Measurements from ENCODE around the gene TMEM259. TPM values are rescaled to one million over a fixed set of nuclear protein-coding genes. Genes with fewer than 3 reads are reported as not detected.

Gene TMEM259
- 52.3 and 57.5 TPM in 2 replicates for total RNA-seq

DNA sequence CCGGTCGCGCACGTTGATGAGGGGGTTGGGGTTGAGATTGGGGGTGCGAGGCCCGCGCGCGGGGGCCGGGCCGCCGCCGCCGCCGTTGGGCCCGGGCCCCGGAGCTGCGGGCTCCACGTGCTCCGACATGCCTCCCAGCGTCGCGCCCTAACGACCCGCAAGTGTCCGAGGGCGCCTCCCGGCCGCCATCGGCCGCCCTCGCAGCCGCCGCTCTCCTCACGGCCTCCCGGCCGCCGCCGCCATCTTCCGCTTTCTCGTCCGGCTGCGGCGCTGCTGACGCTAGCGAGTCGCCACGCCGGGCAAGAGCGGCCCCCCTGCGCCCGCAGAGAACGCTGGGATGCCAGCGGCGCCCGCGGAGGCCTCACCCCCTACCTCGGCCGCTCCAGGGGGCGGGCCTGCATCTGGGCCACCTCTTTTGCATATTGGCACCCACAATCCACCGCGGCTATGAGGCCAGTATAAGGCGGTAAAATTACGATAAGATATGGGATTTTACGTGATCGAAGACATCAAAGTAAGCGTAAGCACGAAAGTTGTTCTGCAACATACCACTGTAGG is at the start of gene TMEM259:
TSS of gene TMEM259 (minus strand) at position 256 of the 558 bp plus-strand sequence. CDS start at position 129, 127 bp downstream.

DNA sequence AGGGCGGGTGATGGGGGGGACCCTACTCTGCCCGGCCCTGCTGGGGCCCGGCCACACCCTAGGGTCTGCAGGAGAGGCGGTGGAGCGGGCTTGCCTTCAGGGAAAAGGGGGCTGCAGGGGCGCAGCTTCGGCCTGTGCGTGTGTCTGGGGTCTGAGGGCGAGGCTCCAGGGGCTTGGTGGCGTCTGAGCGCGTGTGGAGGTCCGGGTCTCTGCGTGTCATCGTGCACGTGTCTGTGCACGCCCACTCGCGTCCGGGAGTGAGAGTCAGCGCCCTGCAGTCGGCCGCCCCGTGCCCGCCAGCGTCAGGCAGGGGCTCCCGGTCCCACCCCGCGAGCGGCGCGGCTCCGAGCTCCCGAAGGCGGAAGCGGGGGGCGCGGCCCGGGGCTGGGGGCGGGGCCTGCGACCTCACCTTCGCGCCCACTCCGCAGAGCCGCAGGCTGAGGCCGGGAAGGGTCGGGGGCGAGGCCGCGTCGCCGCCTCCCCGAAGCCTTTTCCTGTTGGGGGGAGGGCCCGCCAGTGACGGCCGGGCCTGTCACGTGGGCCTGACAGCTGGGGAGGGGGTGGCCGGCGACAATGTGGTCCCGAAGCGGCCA is 45.9 kb upstream of the TMEM259 start, which contains the start of gene ARHGAP45:
TSS of gene ARHGAP45 (plus strand) at position 420 of the 593 bp plus-strand sequence. CDS start 239 bp downstream, outside the sequence.

DNA sequence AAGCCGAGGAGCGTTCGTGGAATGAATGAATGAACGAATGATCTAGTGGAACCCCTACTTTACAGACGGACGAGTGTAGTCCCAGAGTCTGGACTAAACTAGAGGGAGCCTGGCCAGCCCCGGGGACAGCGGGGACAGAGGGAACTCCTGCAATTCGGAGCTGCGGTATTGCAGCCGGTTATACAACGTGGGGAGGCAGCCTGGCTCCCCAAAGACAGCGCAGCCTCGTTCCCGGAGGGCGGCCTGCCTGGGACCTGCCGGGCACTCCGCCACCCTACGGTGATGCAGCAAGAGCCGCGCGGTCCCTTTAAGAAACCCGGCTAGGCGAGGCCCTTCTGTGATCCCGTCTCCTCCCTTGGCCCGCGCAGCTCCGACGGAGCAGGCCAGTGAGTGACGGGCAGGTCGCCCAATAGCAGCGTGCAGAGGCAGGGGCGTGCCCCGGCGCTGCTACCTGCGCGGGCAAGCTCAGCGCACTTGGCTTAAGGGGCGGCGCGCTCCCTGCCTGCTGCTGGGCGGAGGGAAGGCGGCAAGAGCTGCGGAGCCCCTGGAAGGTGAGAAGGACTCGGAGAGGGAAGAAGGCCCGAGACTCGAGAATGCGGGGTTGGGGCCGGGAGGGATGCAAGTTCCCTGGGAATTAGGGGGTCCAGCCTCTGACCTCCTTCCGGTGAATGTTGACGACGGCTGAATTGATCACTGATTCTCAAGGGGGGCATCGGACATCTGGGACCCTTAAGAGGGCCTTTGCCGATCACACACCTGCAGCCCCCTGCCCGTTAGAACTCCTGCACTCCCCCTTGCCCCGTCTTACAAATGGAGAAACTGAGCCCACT is 18.9 kb upstream of the TMEM259 start, which contains the start of gene ABCA7:
TSS of gene ABCA7 (plus strand) at position 462 of the 830 bp plus-strand sequence. CDS start 1,255 bp downstream, outside the sequence.

DNA sequence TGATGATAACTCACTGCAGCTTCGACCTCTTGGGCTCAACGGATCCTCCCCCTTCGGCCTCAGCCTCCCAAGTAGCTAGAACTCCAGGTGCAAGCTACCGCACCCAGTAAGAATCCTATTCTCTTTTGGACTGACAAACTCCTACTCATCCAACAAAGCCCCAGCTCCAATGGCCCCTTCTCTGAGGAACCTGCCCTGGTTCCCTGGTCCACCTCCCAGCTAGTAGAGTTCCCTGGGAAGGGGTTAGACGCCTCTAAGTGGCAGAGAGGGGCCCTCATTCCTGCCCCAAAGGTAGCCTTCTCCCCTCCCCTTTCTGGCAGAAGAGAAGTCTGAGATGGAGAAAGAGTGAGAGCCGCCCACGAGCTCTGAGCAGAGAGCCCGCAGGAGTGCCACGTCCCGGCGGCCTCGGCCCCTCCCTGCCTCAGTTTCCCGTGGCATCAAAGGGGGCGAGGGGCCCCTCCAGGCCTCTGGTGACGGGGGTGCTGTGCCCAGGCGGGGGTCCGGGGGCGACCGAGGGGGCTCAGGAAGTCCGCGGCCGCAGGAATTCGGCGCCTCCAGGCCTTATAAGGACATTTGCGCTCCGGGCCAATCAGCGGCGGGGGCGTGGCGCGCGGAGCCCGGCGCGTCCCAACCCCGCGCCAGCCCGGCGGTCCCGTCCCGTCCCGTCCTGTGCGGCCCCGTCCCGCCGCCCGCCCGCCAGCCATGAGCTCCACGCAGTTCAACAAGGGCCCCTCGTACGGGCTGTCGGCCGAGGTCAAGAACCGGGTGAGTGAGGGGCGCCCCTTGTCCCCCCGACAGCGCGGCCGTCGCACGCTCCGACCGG is 5.2 kb upstream of the TMEM259 start, which contains the start of gene CNN2:
TSS of gene CNN2 (plus strand) at position 649 of the 823 bp plus-strand sequence. CDS start at position 703, 54 bp downstream.

DNA sequence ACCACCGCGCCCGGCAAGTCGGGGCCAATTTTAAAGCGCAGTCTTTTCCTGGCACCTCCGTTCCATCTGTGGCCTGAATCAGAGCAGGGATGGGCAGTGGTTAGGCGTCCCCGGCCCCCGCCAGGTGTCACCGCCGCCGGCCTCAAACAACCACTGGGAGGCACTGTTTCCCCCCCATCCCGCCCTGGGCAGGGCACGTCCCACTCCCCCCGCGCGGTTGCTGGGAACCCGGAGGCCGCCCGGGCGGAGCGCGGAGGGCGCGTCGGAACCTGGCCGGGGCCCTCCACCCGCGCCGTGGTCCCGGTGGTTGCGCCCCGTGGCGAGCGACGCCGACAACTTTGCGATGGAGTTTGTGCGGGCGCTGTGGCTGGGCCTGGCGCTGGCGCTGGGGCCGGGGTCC is 20.8 kb downstream of the TMEM259 start, which contains the start of gene GRIN3B:
TSS of gene GRIN3B (plus strand) at position 325 of the 400 bp plus-strand sequence. CDS start at position 344, 19 bp downstream.

DNA sequence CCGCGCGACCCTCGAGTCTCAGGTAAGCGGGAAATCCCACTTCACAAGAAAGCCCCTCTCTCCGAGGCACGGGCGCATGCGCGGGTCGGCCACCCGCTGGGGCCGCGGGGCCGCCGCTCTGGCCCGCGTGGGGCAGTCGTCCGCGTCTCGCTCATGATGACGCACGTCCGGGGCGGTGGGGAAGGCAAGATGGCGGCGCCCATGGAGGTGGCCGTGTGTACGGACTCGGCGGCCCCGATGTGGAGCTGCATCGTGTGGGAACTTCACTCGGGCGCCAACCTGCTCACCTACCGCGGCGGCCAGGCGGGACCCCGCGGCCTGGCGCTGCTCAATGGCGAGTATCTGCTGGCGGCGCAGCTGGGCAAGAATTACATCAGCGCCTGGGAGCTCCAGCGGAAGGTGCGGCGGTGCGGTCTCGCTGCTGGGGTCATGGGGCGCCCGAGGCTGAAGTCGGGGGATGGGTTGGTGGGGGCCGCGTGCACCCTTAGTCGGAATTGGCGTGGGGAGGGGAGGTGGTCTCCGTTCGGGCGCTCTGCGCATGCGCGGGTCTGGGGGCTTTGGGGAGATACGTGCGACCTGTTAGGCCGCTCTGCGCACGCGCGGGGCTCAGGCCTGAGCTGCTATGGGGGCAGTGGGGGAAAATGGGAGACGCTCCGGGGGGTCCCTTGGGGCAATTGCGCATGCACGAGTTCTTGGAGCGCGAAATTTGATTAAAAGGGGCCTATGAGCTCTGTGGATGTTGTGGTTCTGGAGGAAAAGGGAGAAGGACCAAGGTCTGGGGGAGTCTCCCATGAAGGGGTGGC is 36.6 kb downstream of the TMEM259 start, which contains the start of gene WDR18:
TSS of gene WDR18 (plus strand) at position 181 of the 803 bp plus-strand sequence. CDS start at position 190, 9 bp downstream.

Other genes with a start within 250 kb of the TMEM259 start
- gene PTBP1, start 223.7 kb downstream of the TMEM259 start, total RNA-seq: 107 and 220 TPM in 2 replicates
- gene PLPPR3, start 199.2 kb downstream of the TMEM259 start, total RNA-seq: 0.15 and 0.97 TPM in 2 replicates
- not detected in 2 replicates for gene AZU1, start 193.3 kb downstream of the TMEM259 start, total RNA-seq
- gene PRTN3, start 180.1 kb downstream of the TMEM259 start, total RNA-seq: not detected in 2 replicates
- not detected in 2 replicates for gene ELANE, start 168.8 kb downstream of the TMEM259 start, total RNA-seq
- gene CFD, start 161.5 kb downstream of the TMEM259 start, total RNA-seq: 0.30 and 1.3 TPM in 2 replicates
- gene MED16, start 127.9 kb downstream of the TMEM259 start, total RNA-seq: 17.2 and 23.4 TPM in 2 replicates
- not detected in 2 replicates for gene RNU6-9, start 127.6 kb downstream of the TMEM259 start, total RNA-seq
- gene R3HDM4, start 107.9 kb downstream of the TMEM259 start, total RNA-seq: 14.0 and 18.8 TPM in 2 replicates
- not detected in 2 replicates for gene KISS1R, start 103.8 kb downstream of the TMEM259 start, total RNA-seq
- gene ARID3A, start 95.1 kb downstream of the TMEM259 start, total RNA-seq: 2.7 and 7.1 TPM in 2 replicates
- gene WDR18, start 36.8 kb downstream of the TMEM259 start, total RNA-seq: 83.3 and 118 TPM in 2 replicates
- gene GRIN3B, start 20.7 kb downstream of the TMEM259 start, total RNA-seq: 0.65 TPM in 1 of 2 replicates, not detected in the other
- gene RNU6-2, start 399 bp upstream of the TMEM259 start, total RNA-seq: not detected in 2 replicates
- 120 and 173 TPM in 2 replicates for gene CNN2, start 5.5 kb upstream of the TMEM259 start, total RNA-seq
- gene ABCA7, start 19.0 kb upstream of the TMEM259 start, total RNA-seq: 4.5 and 5.2 TPM in 2 replicates
- 10.1 and 10.5 TPM in 2 replicates for gene ARHGAP45, start 46.0 kb upstream of the TMEM259 start, total RNA-seq
- 88.0 and 145 TPM in 2 replicates for gene POLR2E, start 74.3 kb upstream of the TMEM259 start, total RNA-seq
- 323 and 461 TPM in 2 replicates for gene GPX4, start 82.9 kb upstream of the TMEM259 start, total RNA-seq
- 28.3 and 31.0 TPM in 2 replicates for gene SBNO2, start 153.1 kb upstream of the TMEM259 start, total RNA-seq
- 89.0 and 103 TPM in 2 replicates for gene STK11, start 184.7 kb upstream of the TMEM259 start, total RNA-seq
- 1.6 and 2.6 TPM in 2 replicates for gene CBARP, start 216.9 kb upstream of the TMEM259 start, total RNA-seq
- gene ATP5F1D, start 220.6 kb upstream of the TMEM259 start, total RNA-seq: 18.1 and 28.9 TPM in 2 replicates
- 16.6 and 39.8 TPM in 2 replicates for gene MIDN, start 227.5 kb upstream of the TMEM259 start, total RNA-seq
- gene CIRBP, start 248.2 kb upstream of the TMEM259 start, total RNA-seq: 147 and 208 TPM in 2 replicates